HepG2 (cell line): ENCODE results near the gene SYAP1. TPM values are rescaled to one million over a fixed set of nuclear protein-coding genes. Genes with fewer than 3 reads are reported as not detected.
"Not testable (repeated sequence)": the region's sequence is repeated elsewhere in the genome, so short reads cannot be mapped to it uniquely, and the experiment has no call there.

Experiments used
- ATAC-seq: fragments of 200-7000 bp; cut with Tn5 transposase; 3 replicates; pipeline ENCODE4 v1.9.1; 2020; ENCODE audit warnings: mild to moderate bottlenecking, moderate library complexity
- BruUV-seq: library from RNA; stranded (reverse); fragments of 400-500 nt; replicated peaks from 2 replicates; lab custom pipeline; 2021; lab: Mats Ljungman, UMichigan
- CTCF ChIA-PET: fragments of 300-600 bp; formaldehyde crosslinking; extraction: SDS; loops from one replicate; lab custom pipeline; 2021; ENCODE audit warnings: low total read pairs, inconsistent platforms, low intra/inter-chr PET ratio; lab: Yijun Ruan, JAX
- POLR2A ChIA-PET: fragments of 350-600 bp; sonication (Branson Sonifier 250); formaldehyde crosslinking; loops from one replicate; lab custom pipeline; 2020; ENCODE audit warnings: antibody characterized with exemption, inconsistent platforms; lab: Yijun Ruan, JAX
- DNase-seq: peaks from one replicate; pipeline ENCODE4 v3.0.0-alpha.2; 2015; ENCODE audit warnings: low spot score
- FAIRE-seq: peaks from 3 replicates; lab custom pipeline; 2011; peaks lifted over from hg19 to GRCh38; lab: Jason Lieb, UNC
- H2AFZ ChIP-seq: one replicate; pipeline ENCODE4 v1.6.1; 2011; ENCODE audit warnings: low read length, inconsistent platforms
- H3K27ac ChIP-seq: fragments of 300-600 bp; 3 replicates; pipeline ENCODE4 v1.8.0; 2011; ENCODE audit warnings: mixed run types, mild to moderate bottlenecking, mixed read lengths, low read length, inconsistent platforms; ENCODE audit not compliant: insufficient read depth; ENCODE audit errors: extremely low read length
- H3K27me3 ChIP-seq, 2 experiments: fragments of 200-600 bp in 1 of 2; 2 replicates in 1 of 2; 3 replicates in 1 of 2; pipeline versions ENCODE4 v1.6.0 to v1.8.0; 2011; ENCODE audit warnings: low read length in 2 of 2, mild to moderate bottlenecking in 2 of 2, moderate library complexity in 2 of 2, inconsistent platforms in 1 of 2; ENCODE audit not compliant: insufficient read depth in 2 of 2, control insufficient read depth in 1 of 2
- H3K36me3 ChIP-seq, 2 experiments: fragments of 200-600 bp in 1 of 2; replicated peaks in 1 of 2; 2 replicates in 1 of 2; 3 replicates in 1 of 2; pipeline versions ENCODE4 v1.5.1 to v1.8.0; 2011; ENCODE audit warnings: low read length in 2 of 2, inconsistent platforms in 1 of 2; ENCODE audit not compliant: insufficient read depth in 2 of 2, control insufficient read depth in 1 of 2
- H3K4me1 ChIP-seq: 2 replicates; pipeline ENCODE4 v1.5.1; 2012; ENCODE audit warnings: low read length, inconsistent platforms; ENCODE audit not compliant: insufficient read depth
- H3K4me2 ChIP-seq: 2 replicates; pipeline ENCODE4 v1.6.0; 2011; ENCODE audit warnings: low read depth, low read length, inconsistent platforms
- H3K4me3 ChIP-seq, 3 experiments: fragments of 200-600 bp in 1 of 3; sonication (generic), shearing (Covaris generic) in 1 of 3; replicated peaks in 1 of 3; 2 replicates each; pipeline ENCODE4 v1.5.1; 2011 to 2016; ENCODE audit warnings: low read length in 3 of 3, inconsistent platforms in 2 of 3, low read depth in 2 of 3, mild to moderate bottlenecking in 2 of 3, control low read depth in 1 of 3, mixed read lengths in 1 of 3; ENCODE audit not compliant: insufficient read depth in 1 of 3
- H3K79me2 ChIP-seq: one replicate; pipeline ENCODE4 v1.6.1; 2011; ENCODE audit warnings: low read length, inconsistent platforms; ENCODE audit not compliant: insufficient read depth
- H3K9ac ChIP-seq: 2 replicates; pipeline ENCODE4 v1.6.0; 2011; ENCODE audit warnings: mild to moderate bottlenecking, low read depth, low read length, inconsistent platforms; ENCODE audit not compliant: insufficient read depth
- H3K9me3 ChIP-seq: 2 replicates; pipeline ENCODE4 v1.5.1; 2012; ENCODE audit warnings: mild to moderate bottlenecking, low read length
- H4K20me1 ChIP-seq: 2 replicates; pipeline ENCODE4 v1.6.0; 2011; ENCODE audit warnings: inconsistent platforms, mild to moderate bottlenecking, low read length, moderate library complexity; ENCODE audit not compliant: insufficient read depth
- DRAP1 ChIP-seq: IDR thresholded peaks from 2 replicates; pipeline ENCODE4 v1.6.1; 2016; ENCODE audit warnings: missing genetic modification reagents, missing compliant biosample characterization
- HNF1A ChIP-seq, 2 experiments: sonication (generic) in 1 of 2; formaldehyde crosslinking in 1 of 2; IDR thresholded peaks; 2 replicates each; pipeline versions ENCODE4 v1.4.0 to v1.6.1; 2016 to 2020; ENCODE audit warnings: borderline replicate concordance in 1 of 2, low read depth in 1 of 2, mild to moderate bottlenecking in 1 of 2, missing genetic modification reagents in 1 of 2
- TCF7 ChIP-seq: sonication (generic); IDR thresholded peaks from 2 replicates; pipeline ENCODE4 v1.6.1; 2016; ENCODE audit warnings: antibody characterized with exemption, low read depth
- THRA ChIP-seq: sonication (generic); formaldehyde crosslinking; IDR thresholded peaks from 2 replicates; pipeline ENCODE4 v1.4.0; 2020; ENCODE audit warnings: missing genetic modification reagents, borderline replicate concordance
- WGBS: methylation state at CpG from one replicate; pipeline ENCODE4 v1.1.6; 2017; ENCODE audit warnings: low lambda C conversion rate; 5-methylcytosine and 5-hydroxymethylcytosine counted together
- in situ Hi-C: cut with HindIII; loops from 2 replicates; pipeline ENCODE4 v1.10.0; 2017; ENCODE audit warnings: low pct_unique_long_range_greater_than_20kb; ENCODE audit not compliant: extremely low pct_ligation_motif_present
- intact Hi-C: fragments of 100-400 bp; cut with micrococcal nuclease; formaldehyde crosslinking; loops from one replicate; pipeline ENCODE4 v1.10.0; 2022; ENCODE audit not compliant: unreplicated experiment
- polyA plus RNA-seq, 8 experiments: library from polyadenylated mRNA; depleted of rRNA in 3 of 8; stranded (reverse) in 7 of 8; unstranded in 1 of 8; fragments of >200 nt; fragmentation: Illumina TruSeq in 4 of 8; extraction: Trizol in 4 of 8; gene quantifications; 2 replicates each; pipeline versions ENCODE4 v1.2.1 to v1.2.3, GENCODE V29; 2011 to 2016; ENCODE audit warnings: low read depth in 4 of 8, missing spikeins in 1 of 8, mixed read lengths in 1 of 8; ENCODE audit not compliant: insufficient read depth in 1 of 8
- total RNA-seq, 5 experiments: library from RNA; depleted of rRNA; stranded (reverse); fragments of >200 nt; fragmentation: Illumina TruSeq; extraction: Trizol; gene quantifications; 2 replicates each; pipeline ENCODE4 v1.2.3, GENCODE V29; 2016; ENCODE audit warnings: low read depth in 1 of 5

SYAP1 gene
- total and polyA plus RNA-seq, 2 of the 13 experiments (the other 11 are each of a cell fraction or from before 2014, with no cell fraction given) = 4.9 to 18.5 TPM

GRCh38 chrX:16778993-16779392 lies 59.6 kb downstream of the SYAP1 start:
- Histone ChIP-seq H3K79me2 (no peaks in the 10 kb centered on the region), H3K4me2 (peak overlapping the region; percentile 39; the same call in 1 of the 2 replicates), H3K36me3 (no peaks in the 10 kb centered on the region), H4K20me1 (no peaks in the 10 kb centered on the region), H3K27ac (peak overlapping the region; percentile 43), H3K27me3 (no peaks in the 10 kb centered on the region), H3K4me3 (no peak overlapping the region; a peak in 1 of 6 replicates), H2AFZ (no peak overlapping the region), H3K4me1 (peaks cover 46% of the 10 kb centered on the region), H3K9me3 (no peaks in the 10 kb centered on the region), H3K9ac (no peak overlapping the region)
- intact Hi-C loops = no loop called here
- FAIRE-seq (no peak), DNase-seq (no peak), ATAC-seq (peak; percentile 58)
- TF ChIP-seq THRA (CRISPR knock-in tag) (peak; percentile 58; the same call in 1 of the 2 replicates), TCF7 (no peak)
- POLR2A ChIA-PET = interaction anchor here (0.7 to 1.1 kb wide), 2 partner anchors 60 to 89 kb away, joined by 4 read pairs; partner anchors contain the start of gene SYAP1
- in situ Hi-C loops = no loop called here
- no TSS peak for BruUV-seq
- CTCF ChIA-PET = no interaction called here

GRCh38 chrX:16779815-16780214 lies 60.4 kb downstream of the SYAP1 start:
- FAIRE-seq, BruUV-seq: not testable (repeated sequence)

More at GRCh38 chrX:16779815-16780214, 60.4 kb downstream of the SYAP1 start:
- ATAC-seq (peak; percentile 84), DNase-seq (peak; percentile 28)
- H3K27ac ChIP-seq; H3K9me3 ChIP-seq; CTCF ChIA-PET; H3K4me3 ChIP-seq; H4K20me1 ChIP-seq; in situ Hi-C loops; H3K79me2 ChIP-seq; H3K27me3 ChIP-seq; H3K9ac ChIP-seq; H2AFZ ChIP-seq; H3K36me3 ChIP-seq; TF ChIP-seq HNF1A (CRISPR knock-in tag; IDR thresholded peaks at IDR 0.05; ENCODE audit: borderline replicate concordance): not testable (repeated sequence)
- H3K4me1 ChIP-seq = peaks cover 40% of the 10 kb centered on the region
- WGBS = no CpG with 5 or more reads among the region's 2 CpGs
- POLR2A ChIA-PET = interaction anchor here (1.0 kb wide), 1 partner anchor 8 kb away, joined by 5 read pairs; no protein-coding TSS in a partner anchor
- intact Hi-C loops = loop anchor here (10.0 kb wide), 1 partner anchor 65 kb away; the partner anchor contains the start of genes CTPS2 and SYAP1
- peak overlapping the region; percentile 32; the same call in 1 of the 2 replicates for H3K4me2 ChIP-seq
- TF ChIP-seq HNF1A (IDR thresholded peaks at IDR 0.05; ENCODE audit: low read depth) = peak; percentile 12; the same call in 1 of the 2 replicates
- peak; percentile 84 for TF ChIP-seq DRAP1
